ENCODE data around the gene GPATCH8.

The GPATCH8 gene

DNA sequence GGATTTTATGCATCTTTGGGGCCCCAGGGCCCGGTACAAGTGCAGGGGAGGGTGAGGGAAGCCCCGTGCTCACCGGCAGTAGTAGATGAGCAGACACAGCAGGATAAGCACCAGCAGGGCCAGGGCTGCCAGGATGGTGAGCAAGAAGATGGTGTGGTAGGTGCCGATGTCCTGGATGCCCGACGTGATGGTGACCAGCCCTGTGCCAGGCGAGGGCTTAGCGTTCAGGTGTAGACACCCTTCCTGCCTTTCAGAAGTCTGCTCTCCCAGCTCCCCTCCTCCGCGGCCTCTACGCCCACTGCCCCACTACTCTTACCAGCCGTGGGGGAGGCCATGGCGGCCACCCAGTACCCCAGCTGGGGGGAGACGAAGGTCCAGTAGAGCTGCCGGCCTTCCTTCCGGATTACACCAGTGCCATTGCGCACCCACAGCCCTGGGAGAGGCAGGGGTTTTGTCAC lies 147.5 kb downstream of the GPATCH8 start:
- DNase-seq (ENCODE audit: low read depth, low spot score), result no peak

DNA sequence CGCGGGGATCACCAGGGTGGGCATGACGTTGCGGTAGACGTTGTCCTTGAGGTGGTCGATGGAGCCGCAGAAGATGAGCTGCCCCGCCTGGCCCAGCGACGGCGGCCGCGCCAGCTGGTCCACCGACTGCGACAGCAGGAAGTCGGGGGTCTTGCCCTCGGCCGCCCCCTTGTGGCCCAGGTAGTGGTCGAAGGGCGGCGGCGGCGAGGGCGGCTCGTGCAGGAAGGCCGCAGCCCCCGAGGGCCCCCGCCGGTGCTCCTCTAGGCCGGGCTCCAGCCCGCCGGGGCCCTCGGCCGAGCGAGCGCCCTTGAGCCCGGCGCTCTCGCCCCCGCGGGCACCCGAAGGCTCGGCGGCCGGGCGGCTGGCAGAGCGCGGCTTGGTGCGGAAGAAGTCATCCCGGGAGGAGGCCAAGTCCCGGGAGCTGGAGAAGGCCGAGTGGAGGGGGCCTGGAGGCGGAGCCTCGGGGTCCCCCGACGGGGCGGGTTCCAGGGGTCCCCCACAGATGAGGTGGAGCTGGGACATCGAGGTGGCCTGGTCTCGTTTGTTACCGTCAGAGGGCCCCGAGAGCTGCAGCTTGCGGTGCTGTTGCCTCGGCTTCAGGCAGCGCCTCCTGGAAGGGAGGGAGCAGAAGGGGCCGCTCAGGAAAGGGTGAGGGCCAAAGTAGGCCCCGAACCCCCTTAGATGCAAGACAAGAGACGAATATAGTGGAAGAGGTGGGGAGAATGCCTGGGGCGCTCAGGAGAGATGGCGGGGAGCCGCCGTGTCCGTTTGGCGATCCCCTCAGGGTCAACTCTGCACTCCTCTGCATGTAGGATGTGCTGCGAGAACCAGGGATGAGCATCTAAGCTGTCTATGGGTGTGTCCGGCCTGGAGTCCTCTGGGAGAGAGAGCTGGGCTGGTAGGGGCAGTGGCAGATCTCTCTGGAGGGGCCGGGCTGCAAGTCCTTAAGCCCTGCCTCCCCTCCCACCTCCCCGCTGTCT lies 148.3 kb downstream of the GPATCH8 start:
- no peak for DNase-seq (ENCODE audit: low read depth, low spot score)

DNA sequence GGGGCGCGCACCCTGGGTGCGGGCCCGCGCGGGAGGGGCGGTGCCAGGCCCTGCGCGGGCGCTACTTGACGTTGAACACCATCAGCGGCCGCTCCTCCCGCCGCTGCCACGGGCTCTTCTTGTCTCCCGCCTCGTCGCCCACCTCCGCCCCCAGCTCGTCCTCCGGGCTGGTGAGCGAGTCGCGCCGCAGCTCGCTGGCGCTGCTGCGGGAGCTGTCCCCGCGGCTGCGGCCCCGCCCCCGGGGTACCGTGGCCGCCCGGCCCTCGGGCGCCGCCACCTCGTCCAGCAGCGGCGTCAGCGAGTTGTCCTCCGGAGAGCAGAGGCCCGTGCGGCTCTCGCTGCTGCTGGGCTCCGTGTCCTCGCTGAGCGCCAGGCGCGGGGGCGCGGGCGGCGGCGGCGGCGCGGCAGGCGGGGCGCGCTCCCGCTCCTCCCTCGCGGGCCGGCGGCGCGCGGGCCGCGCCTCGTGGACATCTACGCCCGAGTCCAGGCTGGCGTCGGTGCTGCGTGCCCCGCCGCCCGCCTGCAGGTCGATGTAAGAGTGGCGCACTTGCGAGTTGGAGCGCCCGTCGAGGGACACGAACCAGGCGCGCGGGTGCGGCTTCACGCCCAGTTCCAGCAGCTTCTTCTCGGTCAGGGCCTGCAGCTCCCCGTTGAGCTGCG lies 149.4 kb downstream of the GPATCH8 start:
- DNase-seq (ENCODE audit: low read depth, low spot score), result no peak

DNA sequence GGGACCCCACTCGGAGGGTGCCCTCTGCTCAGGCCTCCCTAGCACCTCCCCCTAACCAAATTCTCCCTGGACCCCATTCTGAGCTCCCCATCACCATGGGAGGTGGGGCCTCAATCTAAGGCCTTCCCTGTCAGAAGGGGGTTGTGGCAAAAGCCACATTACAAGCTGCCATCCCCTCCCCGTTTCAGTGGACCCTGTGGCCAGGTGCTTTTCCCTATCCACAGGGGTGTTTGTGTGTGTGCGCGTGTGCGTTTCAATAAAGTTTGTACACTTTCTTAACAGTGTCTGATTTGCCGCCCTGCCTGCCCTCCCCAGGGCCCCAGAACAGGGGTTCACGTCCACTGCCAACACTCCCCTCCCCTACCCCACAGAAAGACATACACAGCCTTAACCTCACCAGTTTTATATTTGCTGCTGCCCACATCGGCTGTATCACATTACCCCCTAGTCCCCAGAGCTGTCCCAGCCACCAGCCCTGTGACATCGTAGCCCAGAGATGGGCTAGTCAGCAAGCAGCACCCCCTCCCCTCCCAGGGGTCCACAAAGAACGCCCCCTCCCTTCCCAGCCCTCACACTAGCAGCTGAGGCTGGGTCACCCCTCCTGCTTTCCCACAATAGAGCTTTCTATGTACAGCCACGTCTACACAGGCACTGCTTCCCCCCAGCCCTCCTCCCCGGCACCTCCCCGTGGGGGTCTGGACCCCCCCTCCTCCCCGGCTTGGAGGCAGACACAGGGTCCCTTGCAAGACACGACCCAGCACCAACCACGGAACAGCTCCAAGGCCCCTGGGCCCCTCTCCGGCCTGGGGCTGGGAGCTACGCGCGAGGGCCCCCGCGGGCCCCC lies 150.2 kb downstream of the GPATCH8 start:
- DNase-seq (ENCODE audit: low read depth, low spot score), result no peak

DNA sequence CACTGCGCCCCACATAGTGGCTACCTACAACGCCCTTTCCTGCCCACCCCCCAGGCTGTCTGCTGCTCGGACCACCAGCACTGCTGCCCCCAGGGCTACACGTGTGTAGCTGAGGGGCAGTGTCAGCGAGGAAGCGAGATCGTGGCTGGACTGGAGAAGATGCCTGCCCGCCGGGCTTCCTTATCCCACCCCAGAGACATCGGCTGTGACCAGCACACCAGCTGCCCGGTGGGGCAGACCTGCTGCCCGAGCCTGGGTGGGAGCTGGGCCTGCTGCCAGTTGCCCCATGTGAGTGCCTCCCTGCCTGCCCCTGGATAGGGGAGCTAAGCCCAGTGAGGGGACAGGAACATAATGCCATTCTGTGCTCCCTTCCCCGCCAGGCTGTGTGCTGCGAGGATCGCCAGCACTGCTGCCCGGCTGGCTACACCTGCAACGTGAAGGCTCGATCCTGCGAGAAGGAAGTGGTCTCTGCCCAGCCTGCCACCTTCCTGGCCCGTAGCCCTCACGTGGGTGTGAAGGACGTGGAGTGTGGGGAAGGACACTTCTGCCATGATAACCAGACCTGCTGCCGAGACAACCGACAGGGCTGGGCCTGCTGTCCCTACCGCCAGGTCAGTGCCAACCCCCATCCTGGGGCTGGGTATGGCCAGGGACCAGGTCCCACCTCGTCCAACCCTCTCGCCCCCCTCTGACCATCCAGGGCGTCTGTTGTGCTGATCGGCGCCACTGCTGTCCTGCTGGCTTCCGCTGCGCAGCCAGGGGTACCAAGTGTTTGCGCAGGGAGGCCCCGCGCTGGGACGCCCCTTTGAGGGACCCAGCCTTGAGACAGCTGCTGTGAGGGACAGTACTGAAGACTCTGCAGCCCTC lies 151.0 kb downstream of the GPATCH8 start:
- DNase-seq (ENCODE audit: low read depth, low spot score), result no peak

DNA sequence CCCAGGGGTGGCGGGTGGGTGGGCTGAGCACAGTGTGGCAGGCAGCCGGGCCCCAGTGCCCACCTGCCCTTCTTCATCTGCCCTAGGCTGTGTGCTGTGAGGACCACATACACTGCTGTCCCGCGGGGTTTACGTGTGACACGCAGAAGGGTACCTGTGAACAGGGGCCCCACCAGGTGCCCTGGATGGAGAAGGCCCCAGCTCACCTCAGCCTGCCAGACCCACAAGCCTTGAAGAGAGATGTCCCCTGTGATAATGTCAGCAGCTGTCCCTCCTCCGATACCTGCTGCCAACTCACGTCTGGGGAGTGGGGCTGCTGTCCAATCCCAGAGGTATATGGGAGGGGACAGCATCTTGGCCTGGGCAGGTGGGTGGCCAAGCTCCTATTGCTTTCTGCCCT lies 151.7 kb downstream of the GPATCH8 start:
- DNase-seq (ENCODE audit: low read depth, low spot score), result no peak

DNA sequence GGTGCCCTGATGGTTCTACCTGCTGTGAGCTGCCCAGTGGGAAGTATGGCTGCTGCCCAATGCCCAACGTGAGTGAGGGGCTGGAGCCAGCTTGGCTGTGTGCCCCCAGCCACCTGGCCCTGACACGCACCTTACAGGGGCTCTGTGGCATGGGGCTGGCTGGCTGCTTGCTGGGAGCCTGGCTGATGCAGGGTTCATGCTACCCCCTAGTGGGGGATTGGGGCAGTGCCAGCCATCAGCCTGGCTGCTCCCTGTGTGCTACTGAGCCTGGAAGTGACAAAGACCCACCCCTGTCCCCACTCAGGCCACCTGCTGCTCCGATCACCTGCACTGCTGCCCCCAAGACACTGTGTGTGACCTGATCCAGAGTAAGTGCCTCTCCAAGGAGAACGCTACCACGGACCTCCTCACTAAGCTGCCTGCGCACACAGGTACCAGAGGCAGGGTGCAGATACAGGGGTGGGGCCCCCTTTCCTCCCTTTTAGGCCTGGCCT lies 152.4 kb downstream of the GPATCH8 start:
- no peak for DNase-seq (ENCODE audit: low read depth, low spot score)

DNA sequence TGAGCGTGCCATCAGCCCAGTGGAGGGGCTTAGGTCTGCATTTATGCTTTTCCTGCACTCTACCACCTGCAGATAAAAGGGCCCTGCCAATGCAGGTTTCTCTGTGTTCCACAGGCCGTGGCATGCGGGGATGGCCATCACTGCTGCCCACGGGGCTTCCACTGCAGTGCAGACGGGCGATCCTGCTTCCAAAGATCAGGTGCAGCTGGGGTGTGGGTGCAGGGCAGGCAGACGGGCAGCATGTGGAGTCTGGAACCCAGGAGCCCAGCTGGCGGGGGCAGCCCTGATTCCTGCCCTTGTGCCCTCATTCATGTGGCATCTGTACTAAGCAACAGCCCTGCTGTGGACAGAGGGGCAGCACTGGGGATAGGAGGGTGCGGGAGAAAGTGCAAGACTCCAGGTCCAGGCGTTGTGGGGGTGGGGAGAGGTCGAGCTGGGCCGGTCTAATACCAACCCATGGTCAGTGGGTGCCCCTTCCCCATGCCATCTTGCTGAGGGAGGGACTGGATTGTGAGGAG lies 153.6 kb downstream of the GPATCH8 start:
- DNase-seq (ENCODE audit: low read depth, low spot score), result no peak

DNA sequence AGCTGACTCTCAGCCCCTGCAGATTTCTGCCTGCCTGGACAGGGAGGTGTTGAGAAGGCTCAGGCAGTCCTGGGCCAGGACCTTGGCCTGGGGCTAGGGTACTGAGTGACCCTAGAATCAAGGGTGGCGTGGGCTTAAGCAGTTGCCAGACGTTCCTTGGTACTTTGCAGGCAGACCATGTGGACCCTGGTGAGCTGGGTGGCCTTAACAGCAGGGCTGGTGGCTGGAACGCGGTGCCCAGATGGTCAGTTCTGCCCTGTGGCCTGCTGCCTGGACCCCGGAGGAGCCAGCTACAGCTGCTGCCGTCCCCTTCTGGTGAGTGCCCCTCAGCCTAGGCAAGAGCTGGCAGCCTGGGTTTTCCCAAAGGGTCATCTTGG lies 154.2 kb downstream of the GPATCH8 start:
- no peak for DNase-seq (ENCODE audit: low read depth, low spot score)

DNA sequence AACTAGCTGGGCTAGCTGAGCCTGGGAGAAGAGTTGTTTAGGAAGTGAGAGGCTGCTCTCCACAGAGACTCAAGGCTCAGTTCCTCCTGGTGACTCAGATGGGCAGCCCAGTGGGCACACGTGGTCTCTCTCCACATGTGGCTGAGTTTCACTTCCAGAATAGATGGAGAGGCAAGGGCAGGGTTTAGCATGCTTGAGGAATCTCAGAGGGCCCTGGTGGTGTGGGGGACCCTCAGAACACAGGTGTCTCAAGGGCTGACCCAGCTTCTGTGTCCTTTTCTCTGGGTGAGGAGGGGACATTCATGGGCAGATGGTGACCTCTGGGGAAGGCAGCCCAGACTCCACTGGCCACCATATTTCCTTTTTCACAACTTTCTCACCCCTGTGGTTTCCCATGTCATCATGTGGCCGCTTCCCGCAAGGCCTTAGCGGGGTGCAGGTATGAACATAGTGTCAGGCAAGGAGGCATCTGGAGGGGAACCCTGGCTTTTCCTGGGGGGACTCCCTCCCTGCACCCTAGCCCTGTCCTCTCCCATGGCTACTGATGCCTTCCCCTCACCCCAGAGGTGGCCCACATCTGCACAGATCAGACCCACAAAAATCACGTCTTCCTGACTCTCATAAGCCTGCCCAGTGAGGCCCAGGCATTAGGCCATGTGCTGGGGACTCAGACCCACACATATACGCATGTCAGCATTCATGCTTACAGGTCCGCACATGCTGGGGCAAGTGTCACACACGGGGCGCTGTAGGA lies 154.8 kb downstream of the GPATCH8 start:
- DNase-seq (ENCODE audit: low read depth, low spot score), result peak; percentile 29

All from smooth muscle cell of the brain vasculature (primary cell).